ENCODE data around the gene GSE1. TPM values are rescaled to one million over a fixed set of nuclear protein-coding genes. Genes with fewer than 3 reads are reported as not detected.

GSE1 gene
- total and polyA plus RNA-seq, 2 experiments from 2014 or later = 32.4 to 135 TPM

DNA sequence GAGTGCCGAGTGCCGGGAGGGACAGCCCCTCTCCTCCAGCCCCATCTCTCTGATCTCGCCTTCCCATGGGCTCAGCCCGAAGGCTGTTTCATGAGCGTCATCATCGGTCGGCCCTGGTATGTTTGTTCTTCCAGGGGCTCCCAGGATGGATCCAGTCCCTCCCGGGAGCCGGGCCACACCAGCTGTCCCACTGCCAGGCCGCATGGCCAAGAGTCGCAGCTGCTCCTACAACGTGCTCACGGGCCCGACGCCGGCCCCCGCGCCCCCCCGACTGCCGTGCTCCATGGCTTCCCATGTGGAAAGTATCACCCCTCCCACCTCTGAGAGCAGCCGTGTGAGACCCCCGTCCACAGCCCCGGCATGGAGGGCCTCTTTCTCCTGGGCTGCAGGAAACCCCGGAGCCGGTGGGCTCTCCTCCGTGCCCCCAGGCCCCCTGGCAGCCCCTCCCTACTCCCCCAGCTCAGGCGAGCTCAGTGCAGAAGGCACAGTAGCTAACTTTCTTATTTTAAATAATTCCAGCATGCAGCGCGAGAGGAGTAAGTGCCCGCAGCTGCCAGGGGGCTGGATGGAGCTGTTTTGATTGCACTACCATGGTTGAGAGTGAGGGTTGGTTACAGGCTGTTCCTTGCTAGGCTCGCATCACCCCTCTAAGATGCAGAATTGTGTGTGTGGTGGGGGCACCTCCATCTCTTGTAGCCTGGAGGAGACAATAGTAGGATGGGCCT lies 26.6 kb upstream of the GSE1 start:
- H3K27ac Mint-ChIP-seq = no peak overlapping the region
- H3K27me3 Mint-ChIP-seq (ENCODE audit: insufficient read depth, low read depth, poor library complexity) = peaks cover 33% of the 10 kb centered on the region

More for the DNA sequence above, 26.6 kb upstream of the GSE1 start:
- ATAC-seq = peak; percentile 5
- H3K4me3 ChIP-seq = no peak overlapping the region
- H3K27me3 ChIP-seq (ENCODE audit: insufficient read depth) = no peaks in the 10 kb centered on the region
- Mint-ChIP-seq H3K4me1 (peaks cover 66% of the 10 kb centered on the region), H3K4me3 (no peak overlapping the region), H3K9me3 (no peaks in the 10 kb centered on the region), H3K36me3 (ENCODE audit: low read depth) (no peaks in the 10 kb centered on the region)
- H3K9me2 ChIP-seq (ENCODE audit: insufficient read depth) = peaks cover 6% of the 10 kb centered on the region; the same call in 1 of the 2 replicates
- no peaks in the 10 kb centered on the region for H4K20me1 ChIP-seq (replicated peaks; ENCODE audit: insufficient read depth)
- H3K4me1 ChIP-seq (ENCODE audit: insufficient read depth) = peaks cover 77% of the 10 kb centered on the region
- peaks cover 57% of the 10 kb centered on the region for H3K79me2 ChIP-seq (replicated peaks; ENCODE audit: insufficient read depth)
- H2AFZ ChIP-seq = no peak overlapping the region
- DNase-seq (ENCODE audit: low spot score) = no peak
- TF ChIP-seq ZNF331 (CRISPR knock-in tag; IDR thresholded peaks at IDR 0.05; ENCODE audit: low read depth) (no peak), CREB1 (CRISPR knock-in tag; IDR thresholded peaks at IDR 0.05; ENCODE audit: low read depth) (no peak), STAT1 (IDR thresholded peaks at IDR 0.05; ENCODE audit: unreplicated experiment) (no peak), NANOG (IDR thresholded peaks at IDR 0.05; ENCODE audit: borderline replicate concordance) (no peak), EZH2phosphoT487 (IDR thresholded peaks at IDR 0.05; ENCODE audit: unreplicated experiment) (no peak), POLR2AphosphoS5 (IDR thresholded peaks at IDR 0.05; ENCODE audit: low read depth) (no peak), ZNF114 (CRISPR knock-in tag; IDR thresholded peaks at IDR 0.05) (no peak), JUNB (IDR thresholded peaks at IDR 0.05; ENCODE audit: unreplicated experiment) (no peak), EZH2 (IDR thresholded peaks at IDR 0.05; ENCODE audit: low read depth, unreplicated experiment) (no peak)
- TF ChIP-seq, protein P1, sequence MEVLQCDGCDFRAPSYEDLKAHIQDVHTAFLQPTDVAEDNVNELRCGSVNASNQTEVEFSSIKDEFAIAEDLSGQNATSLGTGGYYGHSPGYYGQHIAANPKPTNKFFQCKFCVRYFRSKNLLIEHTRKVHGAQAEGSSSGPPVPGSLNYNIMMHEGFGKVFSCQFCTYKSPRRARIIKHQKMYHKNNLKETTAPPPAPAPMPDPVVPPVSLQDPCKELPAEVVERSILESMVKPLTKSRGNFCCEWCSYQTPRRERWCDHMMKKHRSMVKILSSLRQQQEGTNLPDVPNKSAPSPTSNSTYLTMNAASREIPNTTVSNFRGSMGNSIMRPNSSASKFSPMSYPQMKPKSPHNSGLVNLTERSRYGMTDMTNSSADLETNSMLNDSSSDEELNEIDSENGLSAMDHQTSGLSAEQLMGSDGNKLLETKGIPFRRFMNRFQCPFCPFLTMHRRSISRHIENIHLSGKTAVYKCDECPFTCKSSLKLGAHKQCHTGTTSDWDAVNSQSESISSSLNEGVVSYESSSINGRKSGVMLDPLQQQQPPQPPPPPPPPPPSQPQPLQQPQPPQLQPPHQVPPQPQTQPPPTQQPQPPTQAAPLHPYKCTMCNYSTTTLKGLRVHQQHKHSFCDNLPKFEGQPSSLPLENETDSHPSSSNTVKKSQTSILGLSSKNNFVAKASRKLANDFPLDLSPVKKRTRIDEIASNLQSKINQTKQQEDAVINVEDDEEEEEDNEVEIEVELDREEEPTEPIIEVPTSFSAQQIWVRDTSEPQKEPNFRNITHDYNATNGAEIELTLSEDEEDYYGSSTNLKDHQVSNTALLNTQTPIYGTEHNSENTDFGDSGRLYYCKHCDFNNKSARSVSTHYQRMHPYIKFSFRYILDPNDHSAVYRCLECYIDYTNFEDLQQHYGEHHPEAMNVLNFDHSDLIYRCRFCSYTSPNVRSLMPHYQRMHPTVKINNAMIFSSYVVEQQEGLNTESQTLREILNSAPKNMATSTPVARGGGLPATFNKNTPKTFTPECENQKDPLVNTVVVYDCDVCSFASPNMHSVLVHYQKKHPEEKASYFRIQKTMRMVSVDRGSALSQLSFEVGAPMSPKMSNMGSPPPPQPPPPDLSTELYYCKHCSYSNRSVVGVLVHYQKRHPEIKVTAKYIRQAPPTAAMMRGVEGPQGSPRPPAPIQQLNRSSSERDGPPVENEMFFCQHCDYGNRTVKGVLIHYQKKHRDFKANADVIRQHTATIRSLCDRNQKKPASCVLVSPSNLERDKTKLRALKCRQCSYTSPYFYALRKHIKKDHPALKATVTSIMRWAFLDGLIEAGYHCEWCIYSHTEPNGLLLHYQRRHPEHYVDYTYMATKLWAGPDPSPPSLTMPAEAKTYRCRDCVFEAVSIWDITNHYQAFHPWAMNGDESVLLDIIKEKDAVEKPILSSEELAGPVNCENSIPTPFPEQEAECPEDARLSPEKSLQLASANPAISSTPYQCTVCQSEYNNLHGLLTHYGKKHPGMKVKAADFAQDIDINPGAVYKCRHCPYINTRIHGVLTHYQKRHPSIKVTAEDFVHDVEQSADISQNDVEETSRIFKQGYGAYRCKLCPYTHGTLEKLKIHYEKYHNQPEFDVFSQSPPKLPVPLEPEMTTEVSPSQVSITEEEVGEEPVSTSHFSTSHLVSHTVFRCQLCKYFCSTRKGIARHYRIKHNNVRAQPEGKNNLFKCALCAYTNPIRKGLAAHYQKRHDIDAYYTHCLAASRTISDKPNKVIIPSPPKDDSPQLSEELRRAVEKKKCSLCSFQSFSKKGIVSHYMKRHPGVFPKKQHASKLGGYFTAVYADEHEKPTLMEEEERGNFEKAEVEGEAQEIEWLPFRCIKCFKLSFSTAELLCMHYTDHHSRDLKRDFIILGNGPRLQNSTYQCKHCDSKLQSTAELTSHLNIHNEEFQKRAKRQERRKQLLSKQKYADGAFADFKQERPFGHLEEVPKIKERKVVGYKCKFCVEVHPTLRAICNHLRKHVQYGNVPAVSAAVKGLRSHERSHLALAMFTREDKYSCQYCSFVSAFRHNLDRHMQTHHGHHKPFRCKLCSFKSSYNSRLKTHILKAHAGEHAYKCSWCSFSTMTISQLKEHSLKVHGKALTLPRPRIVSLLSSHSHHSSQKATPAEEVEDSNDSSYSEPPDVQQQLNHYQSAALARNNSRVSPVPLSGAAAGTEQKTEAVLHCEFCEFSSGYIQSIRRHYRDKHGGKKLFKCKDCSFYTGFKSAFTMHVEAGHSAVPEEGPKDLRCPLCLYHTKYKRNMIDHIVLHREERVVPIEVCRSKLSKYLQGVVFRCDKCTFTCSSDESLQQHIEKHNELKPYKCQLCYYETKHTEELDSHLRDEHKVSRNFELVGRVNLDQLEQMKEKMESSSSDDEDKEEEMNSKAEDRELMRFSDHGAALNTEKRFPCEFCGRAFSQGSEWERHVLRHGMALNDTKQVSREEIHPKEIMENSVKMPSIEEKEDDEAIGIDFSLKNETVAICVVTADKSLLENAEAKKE (CRISPR knock-in tag; IDR thresholded peaks at IDR 0.05) = no peak
- TF ChIP-seq, protein P2, sequence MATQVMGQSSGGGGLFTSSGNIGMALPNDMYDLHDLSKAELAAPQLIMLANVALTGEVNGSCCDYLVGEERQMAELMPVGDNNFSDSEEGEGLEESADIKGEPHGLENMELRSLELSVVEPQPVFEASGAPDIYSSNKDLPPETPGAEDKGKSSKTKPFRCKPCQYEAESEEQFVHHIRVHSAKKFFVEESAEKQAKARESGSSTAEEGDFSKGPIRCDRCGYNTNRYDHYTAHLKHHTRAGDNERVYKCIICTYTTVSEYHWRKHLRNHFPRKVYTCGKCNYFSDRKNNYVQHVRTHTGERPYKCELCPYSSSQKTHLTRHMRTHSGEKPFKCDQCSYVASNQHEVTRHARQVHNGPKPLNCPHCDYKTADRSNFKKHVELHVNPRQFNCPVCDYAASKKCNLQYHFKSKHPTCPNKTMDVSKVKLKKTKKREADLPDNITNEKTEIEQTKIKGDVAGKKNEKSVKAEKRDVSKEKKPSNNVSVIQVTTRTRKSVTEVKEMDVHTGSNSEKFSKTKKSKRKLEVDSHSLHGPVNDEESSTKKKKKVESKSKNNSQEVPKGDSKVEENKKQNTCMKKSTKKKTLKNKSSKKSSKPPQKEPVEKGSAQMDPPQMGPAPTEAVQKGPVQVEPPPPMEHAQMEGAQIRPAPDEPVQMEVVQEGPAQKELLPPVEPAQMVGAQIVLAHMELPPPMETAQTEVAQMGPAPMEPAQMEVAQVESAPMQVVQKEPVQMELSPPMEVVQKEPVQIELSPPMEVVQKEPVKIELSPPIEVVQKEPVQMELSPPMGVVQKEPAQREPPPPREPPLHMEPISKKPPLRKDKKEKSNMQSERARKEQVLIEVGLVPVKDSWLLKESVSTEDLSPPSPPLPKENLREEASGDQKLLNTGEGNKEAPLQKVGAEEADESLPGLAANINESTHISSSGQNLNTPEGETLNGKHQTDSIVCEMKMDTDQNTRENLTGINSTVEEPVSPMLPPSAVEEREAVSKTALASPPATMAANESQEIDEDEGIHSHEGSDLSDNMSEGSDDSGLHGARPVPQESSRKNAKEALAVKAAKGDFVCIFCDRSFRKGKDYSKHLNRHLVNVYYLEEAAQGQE (IDR thresholded peaks at IDR 0.05; ENCODE audit: unreplicated experiment) = no peak
- TF ChIP-seq, protein P3, sequence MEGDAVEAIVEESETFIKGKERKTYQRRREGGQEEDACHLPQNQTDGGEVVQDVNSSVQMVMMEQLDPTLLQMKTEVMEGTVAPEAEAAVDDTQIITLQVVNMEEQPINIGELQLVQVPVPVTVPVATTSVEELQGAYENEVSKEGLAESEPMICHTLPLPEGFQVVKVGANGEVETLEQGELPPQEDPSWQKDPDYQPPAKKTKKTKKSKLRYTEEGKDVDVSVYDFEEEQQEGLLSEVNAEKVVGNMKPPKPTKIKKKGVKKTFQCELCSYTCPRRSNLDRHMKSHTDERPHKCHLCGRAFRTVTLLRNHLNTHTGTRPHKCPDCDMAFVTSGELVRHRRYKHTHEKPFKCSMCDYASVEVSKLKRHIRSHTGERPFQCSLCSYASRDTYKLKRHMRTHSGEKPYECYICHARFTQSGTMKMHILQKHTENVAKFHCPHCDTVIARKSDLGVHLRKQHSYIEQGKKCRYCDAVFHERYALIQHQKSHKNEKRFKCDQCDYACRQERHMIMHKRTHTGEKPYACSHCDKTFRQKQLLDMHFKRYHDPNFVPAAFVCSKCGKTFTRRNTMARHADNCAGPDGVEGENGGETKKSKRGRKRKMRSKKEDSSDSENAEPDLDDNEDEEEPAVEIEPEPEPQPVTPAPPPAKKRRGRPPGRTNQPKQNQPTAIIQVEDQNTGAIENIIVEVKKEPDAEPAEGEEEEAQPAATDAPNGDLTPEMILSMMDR (conservative IDR thresholded peaks at IDR 0.05; ENCODE audit: low read depth in 2 of 2) = no peak
- TF ChIP-seq, protein P4, sequence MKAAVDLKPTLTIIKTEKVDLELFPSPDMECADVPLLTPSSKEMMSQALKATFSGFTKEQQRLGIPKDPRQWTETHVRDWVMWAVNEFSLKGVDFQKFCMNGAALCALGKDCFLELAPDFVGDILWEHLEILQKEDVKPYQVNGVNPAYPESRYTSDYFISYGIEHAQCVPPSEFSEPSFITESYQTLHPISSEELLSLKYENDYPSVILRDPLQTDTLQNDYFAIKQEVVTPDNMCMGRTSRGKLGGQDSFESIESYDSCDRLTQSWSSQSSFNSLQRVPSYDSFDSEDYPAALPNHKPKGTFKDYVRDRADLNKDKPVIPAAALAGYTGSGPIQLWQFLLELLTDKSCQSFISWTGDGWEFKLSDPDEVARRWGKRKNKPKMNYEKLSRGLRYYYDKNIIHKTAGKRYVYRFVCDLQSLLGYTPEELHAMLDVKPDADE (IDR thresholded peaks at IDR 0.05) = no peak
- no peaks in the 10 kb centered on the region for H3K36me3 ChIP-seq (ENCODE audit: insufficient read depth)
- H3F3A ChIP-seq (replicated peaks; ENCODE audit: low read depth) = peaks cover 24% of the 10 kb centered on the region; the same call in 1 of the 2 replicates
- H3K4me2 ChIP-seq = peak overlapping the region; percentile 51; the same call in 1 of the 2 replicates
- H3K27ac ChIP-seq (ENCODE audit: low read depth) = no peak overlapping the region
